ENCODE results near the gene DICER1.
"Not testable (repeated sequence)": the region's sequence is repeated elsewhere in the genome, so short reads cannot be mapped to it uniquely, and the experiment has no call there.

DICER1 gene

DNA sequence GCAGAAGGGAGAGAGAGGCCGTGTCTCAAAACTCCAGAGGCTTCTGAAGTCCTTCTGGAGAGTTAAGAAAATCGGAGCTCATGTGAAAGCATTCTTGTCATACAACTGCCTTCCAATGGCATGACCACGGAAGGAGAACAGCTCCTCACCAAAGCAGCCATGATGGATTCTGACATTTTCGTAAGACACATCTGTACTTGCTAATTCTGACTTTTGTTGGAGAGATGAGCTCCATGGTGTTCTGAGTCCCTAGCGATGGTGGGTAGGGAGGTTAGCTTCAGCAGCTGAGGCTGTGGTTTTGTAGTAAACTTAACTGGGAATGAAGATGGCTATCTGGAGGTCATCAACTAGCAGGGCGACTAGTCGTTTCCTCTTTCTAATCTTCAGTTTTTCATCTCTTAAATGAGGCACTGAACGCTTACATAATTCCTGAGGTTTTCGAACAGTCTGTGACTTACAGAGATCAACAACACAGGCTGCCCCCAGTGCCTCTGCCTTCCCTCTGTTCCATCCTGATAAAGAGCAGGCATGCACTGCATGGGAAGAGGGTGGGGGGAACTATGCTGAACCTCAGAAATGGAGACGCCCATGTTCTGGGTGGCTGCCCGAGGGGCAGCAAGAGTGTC lies 28.6 kb upstream of the DICER1 start:
- DNase-seq (ENCODE audit: low read depth in 3 of 3): no peak

DNA sequence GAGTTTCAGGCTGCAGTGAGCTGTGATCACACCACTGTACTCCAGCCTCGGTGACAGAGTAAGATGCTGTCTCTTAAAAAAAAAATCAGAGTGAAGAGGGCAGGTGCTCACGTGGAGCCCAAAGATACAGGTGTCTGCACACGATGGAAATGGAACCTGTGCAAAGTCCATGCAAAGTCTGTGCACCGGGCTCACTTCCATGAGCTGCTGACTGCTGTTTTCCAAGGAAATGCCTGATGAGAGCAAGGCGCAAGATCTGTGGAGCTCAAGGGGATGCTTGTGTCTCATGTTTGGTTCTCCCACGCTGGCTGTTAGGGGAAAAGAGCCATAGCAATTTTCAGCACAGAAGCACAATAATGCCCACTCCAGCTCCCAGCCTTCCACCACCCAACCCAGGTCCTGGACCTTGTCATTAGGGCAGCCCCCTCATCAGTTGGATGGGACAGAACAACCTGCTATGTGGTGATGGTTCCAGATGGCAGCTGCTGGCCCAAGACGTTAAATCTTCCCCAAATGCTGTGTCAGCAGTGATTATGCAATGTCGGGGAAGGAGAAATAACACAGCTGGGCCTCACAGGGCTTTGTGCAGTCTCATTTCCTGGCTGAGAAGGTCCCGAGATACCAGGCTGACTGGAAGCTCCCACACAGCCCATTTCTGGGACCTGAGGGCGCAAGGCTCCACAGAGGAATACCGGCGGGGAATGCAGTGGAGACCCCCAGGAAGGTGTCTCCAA lies 27.9 kb upstream of the DICER1 start:
- no peak for DNase-seq (ENCODE audit: low read depth in 3 of 3)

DNA sequence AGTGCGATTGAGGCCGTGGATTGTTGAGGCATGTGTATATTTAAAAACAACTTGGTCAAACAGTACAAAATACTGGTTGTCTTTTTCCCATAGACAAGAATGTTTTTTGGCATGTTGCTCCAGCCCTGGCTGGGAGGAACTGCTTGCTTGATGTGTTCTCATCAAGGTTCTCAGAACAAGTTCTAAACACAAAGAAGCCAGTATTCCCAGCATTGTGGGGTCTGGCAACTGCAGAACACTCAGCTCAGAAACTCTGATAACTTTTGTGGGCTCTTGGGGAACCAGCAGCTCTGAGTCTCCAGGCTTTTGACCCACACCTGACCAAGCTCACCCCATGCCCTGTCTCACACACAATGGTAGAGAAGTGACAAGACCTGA lies 27.1 kb upstream of the DICER1 start:
- no peak for DNase-seq (ENCODE audit: low read depth in 3 of 3)

DNA sequence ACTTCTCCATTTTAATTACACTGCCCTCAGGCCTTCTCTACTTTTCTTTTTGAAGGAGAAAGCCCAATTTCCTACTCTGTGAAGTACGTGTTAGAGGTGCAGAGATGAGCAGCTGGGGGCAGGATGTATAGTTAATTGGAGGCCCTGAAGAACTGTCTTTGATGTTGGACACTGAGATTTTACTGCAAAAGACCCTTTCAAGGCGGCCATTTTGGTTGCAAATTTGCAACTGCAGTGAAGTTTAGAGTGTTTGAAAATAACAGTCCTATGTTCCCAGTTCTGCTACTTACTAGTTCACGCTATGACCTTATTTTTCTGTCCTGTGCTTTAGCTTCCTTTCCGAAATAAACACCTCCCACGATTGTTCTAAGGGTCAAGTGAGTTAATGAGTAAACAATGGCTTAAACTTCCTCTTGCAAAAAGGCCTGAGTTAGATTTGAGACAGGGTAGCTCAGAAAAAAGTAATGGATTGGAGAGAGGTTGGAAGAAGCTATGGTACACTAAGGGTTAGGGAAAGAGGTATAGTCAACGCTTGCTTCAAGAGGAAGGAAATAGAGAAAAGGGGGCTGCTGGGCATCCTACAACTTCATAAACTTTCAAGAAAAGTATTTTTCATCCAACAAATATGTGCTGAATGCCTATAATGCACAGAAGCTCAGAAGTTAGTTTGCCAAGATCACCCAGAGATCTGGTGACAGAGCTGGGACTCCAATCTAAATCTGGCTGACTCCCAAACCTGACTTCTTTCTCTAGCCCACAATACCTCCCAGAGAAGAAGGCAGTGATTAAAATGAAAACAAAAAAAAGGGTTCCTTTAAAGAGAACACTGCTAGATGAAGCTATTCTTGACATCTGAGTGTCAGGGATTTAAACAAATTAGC lies 26.4 kb upstream of the DICER1 start:
- DNase-seq (ENCODE audit: low read depth in 3 of 3): no peak

DNA sequence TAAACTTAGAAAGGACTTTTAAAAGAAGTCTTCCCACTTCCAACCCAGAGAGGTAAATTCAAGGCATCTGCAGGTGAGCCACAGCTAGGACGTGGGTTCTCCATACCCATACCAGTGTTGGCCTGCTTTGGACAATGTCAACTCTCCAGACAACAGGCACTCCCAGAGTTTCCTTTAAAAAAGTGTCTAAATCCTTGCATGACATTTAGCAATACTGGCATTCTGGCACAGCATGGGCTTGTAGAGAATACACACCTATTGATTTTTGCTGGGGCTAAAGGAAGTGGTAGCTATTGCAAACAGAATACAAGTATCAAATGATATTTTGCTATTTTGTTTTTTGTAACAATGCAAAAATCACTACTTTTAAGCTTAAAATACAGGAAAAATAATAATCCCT lies 25.8 kb upstream of the DICER1 start:
- no peak for DNase-seq (ENCODE audit: low read depth in 3 of 3)

DNA sequence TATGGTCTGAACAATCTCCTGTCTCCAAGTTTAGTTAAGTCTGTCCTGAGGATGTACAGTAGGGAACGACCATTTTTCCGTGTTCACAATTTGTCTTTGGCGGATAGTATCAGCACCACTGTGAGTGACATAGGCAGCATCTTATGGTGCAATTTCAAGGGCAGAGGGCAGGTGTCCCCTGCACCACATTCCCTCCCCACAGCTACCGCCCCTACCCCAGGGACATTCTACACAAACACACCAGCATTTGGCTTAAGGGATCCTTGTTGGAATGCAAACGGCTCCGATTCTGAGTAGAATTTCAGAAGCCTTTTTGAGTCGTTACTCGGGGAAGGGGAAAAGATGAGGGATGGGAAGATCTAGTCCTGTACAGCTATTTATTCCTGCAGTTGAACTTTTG lies 25.1 kb upstream of the DICER1 start:
- DNase-seq (ENCODE audit: low read depth in 3 of 3): no peak

DNA sequence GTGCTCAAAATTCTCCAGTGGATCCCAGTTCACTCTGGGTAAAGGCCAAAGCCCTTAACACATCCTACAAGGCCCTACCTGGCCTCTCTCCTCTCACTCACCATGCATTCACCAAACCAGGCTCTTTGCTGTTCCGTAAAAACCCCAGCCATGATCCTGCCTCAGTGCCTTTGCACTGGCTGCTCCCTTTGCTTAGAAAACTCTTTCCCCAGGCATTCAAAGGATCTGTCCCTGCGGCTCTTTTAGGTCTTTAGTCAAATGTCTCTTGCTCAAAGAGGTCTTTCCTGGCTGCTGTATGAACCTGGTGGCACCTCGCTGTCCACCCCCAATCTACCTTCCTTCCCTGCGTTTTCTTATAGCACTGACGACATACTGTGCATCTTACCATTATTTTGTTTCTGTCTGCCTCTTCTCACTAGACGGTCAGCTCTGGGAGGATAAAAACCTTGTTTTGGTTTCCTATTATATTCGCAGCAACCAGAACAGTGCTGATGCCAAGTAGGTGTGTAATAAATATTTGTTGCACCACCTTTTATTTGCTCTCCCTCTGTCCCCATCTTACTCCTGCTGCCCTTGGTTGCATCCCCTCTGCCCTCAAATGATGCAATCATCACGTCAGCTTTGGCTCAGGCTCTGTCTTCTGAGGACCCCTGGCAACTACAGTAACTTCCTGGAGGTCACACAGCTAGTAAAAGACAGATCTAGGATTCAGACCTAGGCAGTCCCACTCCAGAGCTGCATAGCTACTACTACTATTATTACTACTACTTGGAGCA lies 23.8 kb upstream of the DICER1 start:
- DNase-seq (ENCODE audit: low read depth in 3 of 3): no peak

DNA sequence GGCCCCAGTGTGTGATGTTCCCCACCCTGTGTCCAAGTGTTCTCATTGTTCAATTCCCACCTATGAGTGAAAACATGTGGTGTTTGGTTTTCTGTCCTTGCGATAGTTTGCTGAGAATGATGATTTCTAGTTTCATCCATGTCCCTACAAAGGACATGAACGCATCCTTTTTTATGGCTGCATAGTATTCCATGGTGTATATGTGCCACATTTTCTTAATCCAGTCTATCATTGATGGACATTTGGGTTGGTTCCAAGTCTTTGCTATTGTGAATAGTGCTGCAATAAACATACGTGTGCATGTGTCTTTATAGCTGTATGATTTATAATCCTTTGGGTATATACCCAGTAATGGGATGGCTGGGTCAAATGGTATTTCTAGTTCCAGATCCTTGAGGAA lies 18.3 kb upstream of the DICER1 start:
- not testable (repeated sequence) for DNase-seq (ENCODE audit: low read depth in 3 of 3)

DNA sequence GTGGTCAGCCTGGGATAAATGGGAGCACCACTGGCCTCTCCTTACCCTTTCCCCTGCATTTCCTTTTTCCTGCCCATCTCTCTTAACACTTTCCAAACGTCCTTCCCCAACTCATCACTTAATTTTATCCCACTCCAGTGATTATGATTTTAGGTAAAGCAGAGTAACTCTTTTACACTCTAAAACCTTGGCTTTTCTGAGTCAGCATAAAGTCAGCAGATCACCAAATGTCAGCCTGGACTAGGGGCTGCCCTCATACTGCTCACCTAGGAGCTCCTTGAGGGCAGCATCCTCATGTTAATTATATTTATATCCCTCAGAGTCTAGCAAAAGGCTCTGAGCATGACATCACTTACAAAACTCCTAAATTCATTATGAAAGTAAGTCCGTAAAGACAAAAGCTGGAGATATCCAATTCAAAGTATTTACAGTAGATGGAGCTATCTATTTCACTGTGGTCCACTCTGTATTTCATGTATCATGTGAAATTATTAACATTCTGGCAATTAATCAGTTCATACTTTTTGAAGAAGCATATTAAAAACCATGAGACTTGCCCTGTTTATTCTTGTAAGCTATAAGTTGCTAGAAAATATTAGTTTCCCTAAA lies 17.0 kb upstream of the DICER1 start:
- no peak for DNase-seq (ENCODE audit: low read depth in 3 of 3)

DNA sequence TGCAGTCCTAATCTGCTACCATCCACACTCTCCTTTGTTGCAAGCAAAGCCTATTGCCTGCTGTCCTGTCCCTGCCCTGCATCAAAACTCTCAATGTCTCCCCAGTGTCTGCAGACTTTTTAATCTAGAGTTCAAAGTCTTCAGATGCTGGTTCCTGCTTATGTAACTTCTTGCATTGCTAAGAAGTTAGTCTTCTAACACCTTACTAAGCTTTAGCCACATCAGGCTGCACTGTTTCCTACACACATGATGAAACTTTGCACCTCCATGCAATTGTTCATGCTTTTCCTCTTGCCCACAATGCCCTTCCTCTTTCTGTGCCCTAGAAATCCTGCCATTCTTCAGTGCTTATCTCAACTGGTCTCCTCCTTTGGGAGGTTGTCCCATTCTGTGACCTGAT lies 16.2 kb upstream of the DICER1 start:
- DNase-seq (ENCODE audit: low read depth in 3 of 3): no peak

DNA sequence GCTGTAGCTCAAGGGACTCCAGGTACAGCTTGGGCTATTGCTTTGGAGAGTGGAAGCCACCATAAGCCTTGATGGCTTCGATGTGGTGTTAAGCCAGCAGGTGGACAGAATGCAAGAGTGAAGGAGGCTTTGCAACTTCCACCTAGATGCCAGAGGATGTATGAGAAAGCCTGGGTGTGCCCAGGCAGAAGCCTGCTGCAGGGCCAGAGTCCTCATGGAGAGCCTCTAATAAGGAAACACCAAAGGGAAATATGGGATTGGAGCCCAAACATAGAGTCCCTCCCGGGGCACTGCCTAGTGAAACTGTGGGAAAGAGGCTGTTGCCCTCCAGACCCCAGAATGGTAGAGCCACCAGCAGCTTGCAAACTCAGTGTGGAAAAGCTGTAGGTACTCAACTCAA lies 9.8 kb upstream of the DICER1 start:
- no peak for DNase-seq (ENCODE audit: low read depth in 3 of 3)

DNA sequence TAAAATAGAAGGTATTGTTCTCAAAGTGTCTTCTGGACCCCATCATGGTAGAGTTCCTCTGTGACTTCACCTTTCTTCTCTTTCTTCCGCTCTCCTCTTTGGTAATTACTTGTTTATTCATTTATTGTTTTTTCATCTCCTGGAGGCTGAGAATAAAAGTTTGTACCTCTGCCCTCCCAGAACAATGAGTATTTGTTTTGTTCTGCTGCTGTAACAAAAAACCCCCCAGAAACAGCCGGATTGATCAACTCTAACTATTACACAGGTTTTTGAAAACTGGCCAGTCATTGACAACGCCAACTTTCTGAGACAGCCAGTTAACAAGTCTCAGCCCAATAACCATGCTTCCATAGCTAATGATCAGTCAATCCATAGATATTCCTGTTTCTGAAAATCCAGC lies 8.2 kb upstream of the DICER1 start:
- no peak for DNase-seq (ENCODE audit: low read depth in 3 of 3)

DNA sequence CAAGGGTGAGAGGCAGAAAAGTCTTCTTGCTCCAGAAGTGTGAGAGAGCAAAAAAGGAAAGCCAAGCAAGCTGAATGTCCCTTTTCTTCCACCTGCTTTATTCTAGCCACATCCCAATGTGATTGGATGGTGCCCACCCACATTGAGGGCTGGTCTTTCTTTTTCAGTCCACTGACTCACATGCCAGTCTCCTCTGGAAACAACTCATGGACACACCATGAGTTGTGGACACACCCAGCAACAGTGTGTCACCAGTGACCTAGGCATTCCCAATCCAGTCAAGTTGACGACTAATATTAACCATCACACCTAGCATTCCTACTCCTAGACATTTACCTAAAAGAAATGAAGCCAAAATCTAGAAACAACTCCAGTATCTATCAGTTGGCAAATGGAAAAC lies 7.2 kb upstream of the DICER1 start:
- no peak for DNase-seq (ENCODE audit: low read depth in 3 of 3)

DNA sequence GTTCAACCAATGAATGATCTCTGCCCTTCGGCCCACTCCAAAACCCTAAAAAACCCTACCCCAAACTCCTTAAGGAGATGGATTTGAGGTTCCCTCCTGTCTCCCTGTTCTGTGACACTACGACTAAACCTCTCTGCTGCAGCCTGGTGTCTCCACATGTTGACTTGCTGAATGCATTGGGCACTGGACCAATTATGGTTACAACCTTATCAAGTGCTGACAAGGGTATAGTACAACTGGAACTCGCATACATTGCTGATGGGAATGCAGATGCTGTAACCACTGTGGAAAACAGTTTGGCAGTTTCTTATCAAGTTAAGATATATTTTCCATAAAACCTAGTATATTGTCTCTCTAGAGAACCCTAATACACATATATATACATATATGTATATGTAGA lies 6.3 kb upstream of the DICER1 start:
- DNase-seq (ENCODE audit: low read depth in 3 of 3): no peak

DNA sequence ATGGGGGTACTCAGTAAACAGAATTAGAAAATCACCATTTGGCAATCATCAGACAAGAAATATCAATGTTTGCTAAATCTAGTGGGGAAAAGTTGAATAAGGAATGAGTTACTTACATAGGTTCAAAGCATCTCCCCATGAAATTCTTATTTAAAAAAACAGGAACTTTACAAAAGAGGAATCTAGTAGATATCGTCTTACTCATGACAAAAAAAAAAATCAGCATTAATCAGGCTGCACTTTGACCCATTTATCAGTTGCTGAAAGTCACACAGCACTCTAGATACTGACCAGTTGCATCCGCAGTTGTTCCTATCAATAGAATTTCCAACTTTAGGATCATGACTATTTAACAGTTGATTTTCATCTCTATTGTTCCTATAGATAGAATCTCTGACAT lies 5.8 kb upstream of the DICER1 start:
- no peak for DNase-seq (ENCODE audit: low read depth in 3 of 3)

DNA sequence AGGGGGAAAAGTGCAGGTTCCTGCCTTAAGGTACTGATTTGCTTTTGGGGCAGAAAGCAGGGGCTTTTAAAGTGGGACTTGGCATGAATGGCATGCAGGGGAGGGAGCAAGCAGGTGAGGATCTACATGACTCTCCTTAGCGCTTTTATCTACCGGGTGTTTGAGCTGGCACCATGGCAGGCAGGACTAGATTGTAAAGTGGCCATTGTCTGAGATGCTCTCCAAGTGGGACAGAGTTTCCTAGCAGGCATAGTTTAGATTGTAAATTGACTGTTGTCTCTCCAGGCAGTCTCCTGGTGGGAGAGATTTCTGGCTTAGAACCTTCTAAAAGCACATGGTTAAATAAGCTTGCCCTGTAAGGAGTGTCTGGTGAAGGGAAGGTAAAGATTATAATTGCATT lies 5.3 kb upstream of the DICER1 start:
- DNase-seq (ENCODE audit: low read depth in 3 of 3): no peak

DNA sequence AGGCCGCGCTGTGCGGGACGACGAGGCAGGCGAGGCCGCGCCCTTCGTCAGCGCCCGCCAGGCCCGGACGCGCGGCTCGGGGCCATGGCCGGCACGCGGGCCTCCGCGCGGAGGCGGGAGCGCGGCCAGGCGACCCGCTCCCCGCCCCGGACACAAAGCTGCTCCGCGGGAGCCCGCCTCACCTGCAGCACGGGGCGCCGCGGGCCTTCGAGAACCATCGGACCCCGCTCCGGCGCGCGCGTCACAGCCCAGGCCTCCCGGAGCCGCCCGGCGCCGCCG lies 342 bp downstream of the DICER1 start:
- DNase-seq (ENCODE audit: low read depth in 3 of 3): no peak

DNA sequence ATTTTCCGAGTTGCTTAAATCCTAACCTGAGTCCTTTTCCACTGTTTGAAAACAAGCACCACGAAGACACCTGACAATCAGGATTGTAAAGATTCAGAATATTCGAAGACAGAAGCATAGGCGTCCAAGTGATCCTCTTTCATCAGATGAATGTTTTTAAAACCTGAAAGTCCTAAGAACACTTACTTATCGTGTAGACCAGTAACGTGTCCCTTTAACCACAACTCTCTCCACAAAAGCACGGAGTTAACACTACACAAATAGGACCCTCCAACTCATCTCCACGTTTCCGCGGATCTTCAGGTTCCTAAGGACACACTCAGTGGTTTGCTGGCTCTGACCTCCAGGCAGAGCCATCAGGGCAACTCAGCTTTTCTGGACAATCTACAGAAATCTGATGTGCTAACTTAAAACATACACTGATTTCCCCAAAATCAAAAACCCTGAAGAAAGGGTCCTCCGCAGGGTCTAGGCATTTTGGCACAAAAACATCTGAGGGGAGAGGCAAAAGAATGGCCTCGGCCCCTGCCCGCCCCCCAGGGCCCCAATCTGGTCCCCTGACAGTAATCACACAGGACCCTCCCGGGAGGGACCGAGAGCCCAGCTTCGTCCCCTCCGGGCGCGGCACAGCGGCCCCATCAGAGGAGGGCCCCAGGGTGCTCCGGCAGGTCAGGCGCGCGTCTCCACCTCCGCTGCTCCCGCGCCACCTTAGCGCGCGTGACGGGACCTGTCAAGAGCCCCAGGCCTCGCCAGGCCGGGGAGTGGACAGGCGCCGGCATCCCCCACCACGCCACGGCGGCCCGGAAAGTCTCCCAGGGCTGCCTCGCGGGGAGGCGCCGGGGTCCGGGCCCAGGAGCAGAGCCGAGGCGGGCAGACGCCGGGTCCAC lies 925 bp downstream of the DICER1 start:
- peak in 2 of 3 experiments; percentile 7 to 21 for DNase-seq (ENCODE audit: low read depth in 3 of 3)

DNA sequence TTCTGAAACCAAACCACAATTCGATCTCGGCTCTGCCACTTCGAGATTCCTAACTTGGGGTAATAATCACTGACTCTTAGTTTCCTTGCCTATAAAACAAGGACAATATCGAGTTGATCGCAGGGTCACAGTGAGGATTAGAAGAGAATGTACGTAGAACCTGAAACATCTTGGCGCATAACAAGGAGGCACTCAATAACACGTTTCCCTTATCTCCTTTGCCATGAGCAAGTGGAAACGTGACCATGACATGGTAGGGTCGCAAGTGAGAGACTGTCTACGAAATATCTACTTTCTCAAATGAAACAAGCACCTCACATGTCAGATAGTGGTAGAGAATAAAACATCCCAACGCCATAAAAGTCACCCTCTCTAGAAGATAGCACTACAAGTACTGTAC lies 2.3 kb downstream of the DICER1 start:
- no peak for DNase-seq (ENCODE audit: low read depth in 3 of 3)

DNA sequence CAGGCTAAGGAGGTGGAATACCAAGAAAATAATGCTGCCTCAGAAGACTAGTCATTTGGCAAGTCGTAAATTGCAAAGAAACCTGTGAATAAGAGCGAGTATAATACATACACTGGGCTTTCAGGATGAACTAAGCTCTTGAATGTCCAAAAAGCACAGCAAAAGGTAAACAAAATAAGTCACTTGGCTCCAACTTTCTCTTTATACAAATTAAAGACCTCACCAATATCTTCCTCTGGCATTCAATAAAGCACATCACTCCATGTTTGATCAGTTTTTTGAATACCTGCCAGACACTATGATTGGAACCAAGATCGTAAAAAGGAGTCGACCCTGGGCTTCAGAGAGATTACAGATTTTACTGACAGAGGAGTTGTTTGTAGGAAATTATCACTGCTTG lies 3.5 kb downstream of the DICER1 start:
- no peak for DNase-seq (ENCODE audit: low read depth in 3 of 3)

DNA sequence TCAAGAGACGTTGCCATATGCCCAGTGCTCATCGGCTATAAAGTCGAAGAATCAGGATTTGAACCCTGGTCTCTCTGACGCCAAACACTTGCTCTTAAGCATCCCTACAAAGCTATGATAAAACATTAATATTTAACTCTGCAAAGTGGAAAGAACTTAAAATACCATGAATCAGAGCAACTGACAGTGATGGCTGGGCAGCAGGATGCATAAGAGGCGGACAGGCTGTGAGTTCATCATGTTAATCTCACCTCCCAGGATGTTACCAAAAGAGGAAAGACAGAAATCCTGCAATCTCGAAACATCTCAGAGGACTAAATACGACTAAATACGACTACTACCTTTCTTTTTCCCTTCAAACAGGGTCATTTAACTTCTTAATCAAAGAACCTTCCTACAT lies 5.8 kb downstream of the DICER1 start:
- no peak for DNase-seq (ENCODE audit: low read depth in 3 of 3)
